ENCODE results near the gene FANCC. TPM values are rescaled to one million over a fixed set of nuclear protein-coding genes. Genes with fewer than 3 reads are reported as not detected.

FANCC gene
- polyA plus RNA-seq, 1 of the 3 experiments (the other 2 are of a cell fraction), result 3.5 TPM

GRCh38 chr9:95363051-95363841 is 45.7 kb upstream of the FANCC start:
- no peaks in the 10 kb centered on the region for H3K36me3 ChIP-seq (replicated peaks in 1 of 2; ENCODE audit: control insufficient read depth in 1 of 2, insufficient read depth in 2 of 2, low read length in 1 of 2)
- no peaks in the 10 kb centered on the region for H3K79me2 ChIP-seq (ENCODE audit: insufficient read depth)
- H3K4me1 ChIP-seq (ENCODE audit: control insufficient read depth in 1 of 2, insufficient read depth in 2 of 2, low read depth in 1 of 2, low read length in 1 of 2), result peaks cover 0 to 14% of the 10 kb centered on the region in 2 experiments; a peak in 2 of 4 replicates
- H4K20me1 ChIP-seq (ENCODE audit: insufficient read depth), result no peaks in the 10 kb centered on the region
- no peaks in the 10 kb centered on the region for H3K9me3 ChIP-seq
- ChIA-PET CTCF (interaction anchor here (0.8 kb wide), 1 partner anchor 148 kb away, joined by 3 read pairs; no protein-coding TSS in a partner anchor), POLR2A (interaction anchor here (1.0 kb wide), 1 partner anchor 146 kb away, joined by 3 read pairs; no protein-coding TSS in a partner anchor)
- H3F3A ChIP-seq (replicated peaks; ENCODE audit: insufficient read depth), result no peaks in the 10 kb centered on the region
- H3K4me2 ChIP-seq, result no peak overlapping the region
- no peak overlapping the region for H2AFZ ChIP-seq (ENCODE audit: low read depth)
- no peaks in the 10 kb centered on the region; the same call in 1 of the 2 replicates for H3K27me3 ChIP-seq (ENCODE audit: insufficient read depth)
- peak; percentile 58 for DNase-seq
- H3K4me3 ChIP-seq (ENCODE audit: low read depth in 2 of 2, low read length in 1 of 2), result peak overlapping the region in 1 of 2 experiments; percentile 9; a peak in 2 of 4 replicates
- H3K27ac ChIP-seq (ENCODE audit: low read depth in 2 of 2, low read length in 1 of 2), result peak overlapping the region in 1 of 2 experiments; percentile 54; a peak in 1 of 4 replicates
- no peak overlapping the region for H3K9ac ChIP-seq
- no peaks in the 10 kb centered on the region for H3K9me2 ChIP-seq
- WGBS (ENCODE audit: low lambda C conversion rate), result 51% methylated on average over 12 of the region's 12 CpGs
- no peak for TF ChIP-seq ELF1 (IDR thresholded peaks at IDR 0.05)
- no peak for TF ChIP-seq SMC3 (IDR thresholded peaks at IDR 0.05; ENCODE audit: low read depth, low read length)
- TF ChIP-seq TAF1 (IDR thresholded peaks at IDR 0.05; ENCODE audit: borderline replicate concordance, low read depth, low read length), result no peak
- TF ChIP-seq RAD21 (IDR thresholded peaks at IDR 0.05; ENCODE audit: low read length), result no peak; the same call in 1 of the 2 replicates
- no peak for TF ChIP-seq RXRA (IDR thresholded peaks at IDR 0.05; ENCODE audit: borderline replicate concordance, low read depth)
- TF ChIP-seq MAX (IDR thresholded peaks at IDR 0.05; ENCODE audit: low read depth), result no peak
- TF ChIP-seq EP300 (IDR thresholded peaks at IDR 0.05; ENCODE audit: borderline replicate concordance in 1 of 2, low read depth in 1 of 2, low read length in 1 of 2), result peak in 1 of 2 experiments; percentile 54; a peak in 3 of 4 replicates
- TF ChIP-seq GATA2 (CRISPR knock-in tag; IDR thresholded peaks at IDR 0.05), result peak; percentile 52
- TF ChIP-seq FOSL2 (IDR thresholded peaks at IDR 0.05; ENCODE audit: borderline replicate concordance, low read depth), result peak; percentile 16; the same call in 1 of the 2 replicates
- TF ChIP-seq RFX5 (IDR thresholded peaks at IDR 0.05; ENCODE audit: low read length), result no peak
- peak; percentile 9; the same call in 1 of the 2 replicates for TF ChIP-seq JUND (IDR thresholded peaks at IDR 0.05)
- no peak for TF ChIP-seq USF1 (IDR thresholded peaks at IDR 0.05; ENCODE audit: borderline replicate concordance, low read depth)
- no peak for TF ChIP-seq POLR2AphosphoS5 (IDR thresholded peaks at IDR 0.05; ENCODE audit: low read depth, low read length)
- TF ChIP-seq GABPA (IDR thresholded peaks at IDR 0.05; ENCODE audit: low read depth), result no peak
- TF ChIP-seq NFIC (IDR thresholded peaks at IDR 0.05; ENCODE audit: borderline replicate concordance), result peak; percentile 73
- TF ChIP-seq MXI1 (IDR thresholded peaks at IDR 0.05; ENCODE audit: low read depth, low read length), result no peak
- no peak for TF ChIP-seq CHD2 (IDR thresholded peaks at IDR 0.05; ENCODE audit: low read length, partially characterized antibody)
- TF ChIP-seq YY1 (IDR thresholded peaks at IDR 0.05; ENCODE audit: low read depth), result no peak
- TF ChIP-seq TCF12 (IDR thresholded peaks at IDR 0.05), result peak; percentile 76
- no peak for TF ChIP-seq IRF3 (IDR thresholded peaks at IDR 0.05; ENCODE audit: low read depth, low read length)
- no peak for TF ChIP-seq CTCF (IDR thresholded peaks at IDR 0.05)
- no peak for TF ChIP-seq EZH2phosphoT487 (IDR thresholded peaks at IDR 0.05; ENCODE audit: borderline replicate concordance, low read depth)
- peak; percentile 28; the same call in 1 of the 2 replicates for TF ChIP-seq PBX3 (IDR thresholded peaks at IDR 0.05)
- no peak for TF ChIP-seq MEF2A (IDR thresholded peaks at IDR 0.05; ENCODE audit: borderline replicate concordance, low read depth)
- TF ChIP-seq RCOR1 (IDR thresholded peaks at IDR 0.05; ENCODE audit: low read length), result peak; percentile 66
- no peak for TF ChIP-seq USF2 (IDR thresholded peaks at IDR 0.05; ENCODE audit: borderline replicate concordance, low read depth, low read length)
- no peak for TF ChIP-seq NRF1 (IDR thresholded peaks at IDR 0.05; ENCODE audit: low read depth, low read length)
- TF ChIP-seq TEAD4 (IDR thresholded peaks at IDR 0.05; ENCODE audit: borderline replicate concordance, insufficient read depth), result peak; percentile 28; the same call in 1 of the 2 replicates
- no peak for TF ChIP-seq FOXJ3 (CRISPR knock-in tag; IDR thresholded peaks at IDR 0.05)
